Liver (tissue), 3 donors: ENCODE results near the gene DISC1.

Experiments
- CTCF ChIP-seq: fragments of 150-350 bp; IDR thresholded peaks from 2 replicates; pipeline ENCODE4 v1.5.1; 2017; ENCODE audit warnings: improper control_type of control experiment, low read depth, low read length; ENCODE audit not compliant: missing input control
- EGR1 ChIP-seq, 2 donors: IDR thresholded peaks; 2 replicates each; pipeline ENCODE4 v1.6.1; 2016 to 2018; ENCODE audit warnings: antibody characterized with exemption in 2 of 2, low read depth in 2 of 2
- GABPA ChIP-seq, 2 donors: IDR thresholded peaks in 1 of 2; conservative IDR thresholded peaks in 1 of 2; 2 replicates each; pipeline ENCODE4 v1.6.1; 2016; ENCODE audit warnings: antibody characterized with exemption in 2 of 2, mild to moderate bottlenecking in 1 of 2, moderate library complexity in 1 of 2
- MAX ChIP-seq: IDR thresholded peaks from 2 replicates; pipeline ENCODE4 v1.6.1; 2016; ENCODE audit warnings: antibody characterized with exemption
- NR2F2 ChIP-seq: IDR thresholded peaks from 2 replicates; pipeline ENCODE4 v1.6.1; 2016; ENCODE audit warnings: antibody characterized with exemption
- RAD21 ChIP-seq, 2 donors: IDR thresholded peaks; 2 replicates each; pipeline ENCODE4 v1.6.1; 2016; ENCODE audit warnings: antibody characterized with exemption in 2 of 2, mild to moderate bottlenecking in 2 of 2
- REST ChIP-seq: IDR thresholded peaks from 2 replicates; pipeline ENCODE4 v1.6.1; 2016; ENCODE audit warnings: antibody characterized with exemption, mild to moderate bottlenecking
- RXRA ChIP-seq, 2 donors: IDR thresholded peaks; 2 replicates each; pipeline ENCODE4 v1.6.1; 2017 to 2018; ENCODE audit warnings: antibody characterized with exemption in 2 of 2, mild to moderate bottlenecking in 1 of 2
- SP1 ChIP-seq: IDR thresholded peaks from 2 replicates; pipeline ENCODE4 v1.6.1; 2018; ENCODE audit warnings: antibody characterized with exemption, mild to moderate bottlenecking
- TAF1 ChIP-seq: conservative IDR thresholded peaks from 2 replicates; pipeline ENCODE4 v1.6.1; 2016; ENCODE audit warnings: antibody characterized with exemption, mild to moderate bottlenecking
- YY1 ChIP-seq: IDR thresholded peaks from 2 replicates; pipeline ENCODE4 v1.6.1; 2016; ENCODE audit warnings: antibody characterized with exemption, mild to moderate bottlenecking
- ZBTB33 ChIP-seq: IDR thresholded peaks from 2 replicates; pipeline ENCODE4 v1.6.1; 2016; ENCODE audit warnings: antibody characterized with exemption
- donor health status: healthy.
- donor health status: healthy.

- TF ChIP-seq MAX (no peak), EGR1 (IDR thresholded peaks at IDR 0.05; ENCODE audit: low read depth in 2 of 2) (no peak), CTCF (no peak), YY1 (no peak), TAF1 (no peak), ZBTB33 (no peak), REST (no peak), NR2F2 (no peak), GABPA (IDR thresholded peaks at IDR 0.05 in 1 of 2, conservative IDR thresholded peaks at IDR 0.05 in 1 of 2) (no peak), RAD21 (IDR thresholded peaks at IDR 0.05) (no peak), SP1 (no peak), RXRA (IDR thresholded peaks at IDR 0.05) (no peak)
These were observed 213.4 kb downstream of the DISC1 start for GRCh38 chr1:231839999-231840398.
